Prostate gland (tissue), 2 donors: ENCODE measurements around the gene PLCH1.

Experiments
- CTCF ChIP-seq, 4 experiments: fragments of 200-600 bp in 2 of 4; fragments of 450-650 bp in 2 of 4; sonication (generic) in 2 of 4; IDR thresholded peaks; 1 replicate in 3 of 4; 2 replicates in 1 of 4; pipeline ENCODE4 v1.5.1; 2016 to 2019; ENCODE audit warnings: antibody characterized with exemption in 4 of 4, mild to moderate bottlenecking in 2 of 4, moderate library complexity in 2 of 4
- POLR2A ChIP-seq: fragments of 450-650 bp; IDR thresholded peaks from one replicate; pipeline ENCODE4 v1.6.1; 2016; ENCODE audit warnings: antibody characterized with exemption, mild to moderate bottlenecking
- POLR2AphosphoS5 ChIP-seq: sonication (generic); formaldehyde crosslinking; IDR thresholded peaks from one replicate; pipeline ENCODE4 v1.6.1; 2017; ENCODE audit warnings: antibody characterized with exemption

- TF ChIP-seq CTCF (IDR thresholded peaks at IDR 0.05): no peak
- TF ChIP-seq POLR2A: no peak
- no peak for TF ChIP-seq POLR2AphosphoS5
Measured at GRCh38 chr3:155598671-155599070, 146.2 kb downstream of the PLCH1 start.
